Heart left ventricle (tissue), 16 donors: Measurements from ENCODE around the gene TNFRSF6B. TPM values are rescaled to one million over a fixed set of nuclear protein-coding genes. Genes with fewer than 3 reads are reported as not detected.

Experiments
- ATAC-seq, 4 donors: fragments of 200-7000 bp; cut with Tn5 transposase; one replicate each; pipeline ENCODE4 v1.9.1; 2020 to 2022; ENCODE audit warnings: moderate library complexity in 4 of 4, mild to moderate bottlenecking in 3 of 4, moderate number of reproducible peaks in 1 of 4
- DNase-seq, 5 donors: peaks; one replicate each; pipeline ENCODE4 v3.0.0-alpha.2; 2020
- H3K27ac ChIP-seq, 12 donors: fragments of 200-600 bp; sonication (generic) in 4 of 12; one replicate each; pipeline versions ENCODE4 v1.5.0 to v1.8.0; 2016 to 2022; ENCODE audit warnings: mild to moderate bottlenecking in 2 of 12
- H3K27me3 ChIP-seq, 9 donors: fragments of 200-600 bp; sonication (generic) in 2 of 9; one replicate each; pipeline versions ENCODE4 v1.5.1 to v1.8.0; 2016 to 2022; ENCODE audit warnings: mild to moderate bottlenecking in 3 of 9
- H3K36me3 ChIP-seq, 9 donors: fragments of 200-600 bp; sonication (generic) in 2 of 9; one replicate each; pipeline versions ENCODE4 v1.5.0 to v1.8.0; 2018 to 2022; ENCODE audit warnings: mild to moderate bottlenecking in 2 of 9
- H3K4me1 ChIP-seq, 12 donors: fragments of 200-600 bp; sonication (generic) in 4 of 12; one replicate each; pipeline versions ENCODE4 v1.5.0 to v1.8.0; 2016 to 2022; ENCODE audit warnings: mild to moderate bottlenecking in 3 of 12
- H3K4me3 ChIP-seq, 12 donors: fragments of 200-600 bp; sonication (generic) in 4 of 12; one replicate each; pipeline versions ENCODE4 v1.5.0 to v1.8.0; 2017 to 2022; ENCODE audit warnings: mild to moderate bottlenecking in 9 of 12, moderate library complexity in 4 of 12
- H3K9me3 ChIP-seq, 12 donors: fragments of 200-600 bp; sonication (generic) in 4 of 12; one replicate each; pipeline versions ENCODE4 v1.5.0 to v1.8.0; 2016 to 2022; ENCODE audit warnings: mild to moderate bottlenecking in 1 of 12
- POLR2A ChIP-seq, 2 donors: fragments of 450-650 bp; IDR thresholded peaks; one replicate each; pipeline ENCODE4 v1.6.1; 2017; ENCODE audit warnings: antibody characterized with exemption in 2 of 2, mild to moderate bottlenecking in 2 of 2, moderate library complexity in 2 of 2
- WGBS, 4 donors: extraction: QIAGEN DNeasy Blood & Tissue Kit in 2 of 4; methylation state at CpG; one replicate each; pipeline versions ENCODE4 v1.1.5 to v1.1.7; 2013 to 2018; 5-methylcytosine and 5-hydroxymethylcytosine counted together
- intact Hi-C, 10 donors: fragments of 100-400 bp; cut with DNase I; formaldehyde crosslinking; loops; one replicate each; pipeline versions ENCODE4 v1.11.1 to v1.14.2; 2022
- polyA plus RNA-seq, 2 donors: library from polyadenylated mRNA; stranded (reverse); fragments of 200-250 nt; gene quantifications; one replicate each; pipeline ENCODE4 v1.2.3, GENCODE V29; 2013
- total RNA-seq, 9 donors: library from RNA; depleted of rRNA in 2 of 9; stranded (reverse); fragments of >200 nt in 2 of 9; fragmentation: NEBNext Ultra II Directional in 3 of 9; extraction: Animal tissue kit (Norgen Biotek cat#: 25700) in 3 of 9; gene quantifications; one replicate each; pipeline versions ENCODE4 v1.1.0 to v1.2.4, GENCODE V29; 2016 to 2023
- TF ChIP-seq, protein P1 (sequence below), 12 donors: fragments of 200-600 bp; sonication (generic) in 4 of 12; IDR thresholded peaks; one replicate each; pipeline versions ENCODE4 v1.5.0 to v1.8.0; 2018 to 2022; ENCODE audit warnings: antibody characterized with exemption in 12 of 12, mild to moderate bottlenecking in 5 of 12
- donor health status: ischemic (EF 13 %, LVEDD 7.1; RV severe dilation, severe dysfunction).
- donor health status: healthy with polysubstance abuse.
- donor health status: DM: no; HTN: yes; CAD: no.
- donor health status: DM: no; HTN: no; CAD: no.
- donor health status: ischemic (EF 25% LVEDD 6.9; RV normal size, moderate dysfunction).
- donor health status: ischemic (EF 25% LVEDD 5.7; RV mildly dilated, moderate dysfunction).
- donor health status: healthy.
- donor health status: DM: yes; HTN: yes; CAD: no.
- donor health status: ischemic (EF 35%, LVEDD 5.7; RV mildly dilated, moderate dysfunction).
- donor health status: nonischemic (EF 11% LVEDD 7.7; RV severe dilation, severe dysfunction).
- donor health status: DM: yes; HTN: yes; CAD: no.
- donor health status: PGD.
- donor health status: ischemic (EF 29% LVEDD 5.4; RV normal size, mild dysfunction).
- donor health status: nonischemic (EF 23%, LVEDD 6.1; RV moderate dilation, normal function).

TNFRSF6B gene
- total and polyA plus RNA-seq, 11 donors = 0.42 to 6.4 (median 1.7) TPM; not detected in 1

DNA sequence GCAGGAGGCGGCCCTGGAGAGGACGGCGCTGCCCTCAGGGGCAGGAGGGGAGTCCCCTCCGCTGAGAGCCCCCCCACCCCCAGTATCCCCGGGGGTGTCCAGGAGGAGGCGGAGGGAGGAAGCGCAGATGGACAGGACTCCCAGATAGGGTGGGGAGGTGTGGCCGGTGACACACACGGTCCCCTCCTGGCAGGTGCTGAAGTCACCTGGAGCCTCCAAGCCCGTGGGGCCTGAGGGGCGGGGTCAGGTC is 44.6 kb upstream of the TNFRSF6B start:
- peaks cover 0 to 31% (median 19%) of the 10 kb centered on the region in 12 donors for H3K4me1 ChIP-seq
- TF ChIP-seq, protein P1, sequence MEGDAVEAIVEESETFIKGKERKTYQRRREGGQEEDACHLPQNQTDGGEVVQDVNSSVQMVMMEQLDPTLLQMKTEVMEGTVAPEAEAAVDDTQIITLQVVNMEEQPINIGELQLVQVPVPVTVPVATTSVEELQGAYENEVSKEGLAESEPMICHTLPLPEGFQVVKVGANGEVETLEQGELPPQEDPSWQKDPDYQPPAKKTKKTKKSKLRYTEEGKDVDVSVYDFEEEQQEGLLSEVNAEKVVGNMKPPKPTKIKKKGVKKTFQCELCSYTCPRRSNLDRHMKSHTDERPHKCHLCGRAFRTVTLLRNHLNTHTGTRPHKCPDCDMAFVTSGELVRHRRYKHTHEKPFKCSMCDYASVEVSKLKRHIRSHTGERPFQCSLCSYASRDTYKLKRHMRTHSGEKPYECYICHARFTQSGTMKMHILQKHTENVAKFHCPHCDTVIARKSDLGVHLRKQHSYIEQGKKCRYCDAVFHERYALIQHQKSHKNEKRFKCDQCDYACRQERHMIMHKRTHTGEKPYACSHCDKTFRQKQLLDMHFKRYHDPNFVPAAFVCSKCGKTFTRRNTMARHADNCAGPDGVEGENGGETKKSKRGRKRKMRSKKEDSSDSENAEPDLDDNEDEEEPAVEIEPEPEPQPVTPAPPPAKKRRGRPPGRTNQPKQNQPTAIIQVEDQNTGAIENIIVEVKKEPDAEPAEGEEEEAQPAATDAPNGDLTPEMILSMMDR (IDR thresholded peaks at IDR 0.05) = no peak
- no peak for TF ChIP-seq POLR2A (IDR thresholded peaks at IDR 0.05)
- peak overlapping the region; percentile 38 to 79 (median 66) for H3K4me3 ChIP-seq
- H3K36me3 ChIP-seq = no peaks in the 10 kb centered on the region
- no peaks in the 10 kb centered on the region for H3K9me3 ChIP-seq
- DNase-seq (no peak), ATAC-seq (peak in 2 of 4 donors; percentile 2 to 3)
- 17 to 19% methylated on average over 11 of the region's 11 CpGs; no CpG with 5 or more reads in 2 of the 4 donors for WGBS, 4 donors
- H3K27ac ChIP-seq = peak overlapping the region in 2 of 12 donors; percentile 42
- H3K27me3 ChIP-seq = peaks cover 0 to 17% (median 5%) of the 10 kb centered on the region in 9 donors
- intact Hi-C loops = loop anchor here in 1 of 10 donors (5.0 to 10.0 kb wide), 2 partner anchors 115 to 213 kb away; partner anchors contain the start of genes ABHD16B, PTK6 and TPD52L2

DNA sequence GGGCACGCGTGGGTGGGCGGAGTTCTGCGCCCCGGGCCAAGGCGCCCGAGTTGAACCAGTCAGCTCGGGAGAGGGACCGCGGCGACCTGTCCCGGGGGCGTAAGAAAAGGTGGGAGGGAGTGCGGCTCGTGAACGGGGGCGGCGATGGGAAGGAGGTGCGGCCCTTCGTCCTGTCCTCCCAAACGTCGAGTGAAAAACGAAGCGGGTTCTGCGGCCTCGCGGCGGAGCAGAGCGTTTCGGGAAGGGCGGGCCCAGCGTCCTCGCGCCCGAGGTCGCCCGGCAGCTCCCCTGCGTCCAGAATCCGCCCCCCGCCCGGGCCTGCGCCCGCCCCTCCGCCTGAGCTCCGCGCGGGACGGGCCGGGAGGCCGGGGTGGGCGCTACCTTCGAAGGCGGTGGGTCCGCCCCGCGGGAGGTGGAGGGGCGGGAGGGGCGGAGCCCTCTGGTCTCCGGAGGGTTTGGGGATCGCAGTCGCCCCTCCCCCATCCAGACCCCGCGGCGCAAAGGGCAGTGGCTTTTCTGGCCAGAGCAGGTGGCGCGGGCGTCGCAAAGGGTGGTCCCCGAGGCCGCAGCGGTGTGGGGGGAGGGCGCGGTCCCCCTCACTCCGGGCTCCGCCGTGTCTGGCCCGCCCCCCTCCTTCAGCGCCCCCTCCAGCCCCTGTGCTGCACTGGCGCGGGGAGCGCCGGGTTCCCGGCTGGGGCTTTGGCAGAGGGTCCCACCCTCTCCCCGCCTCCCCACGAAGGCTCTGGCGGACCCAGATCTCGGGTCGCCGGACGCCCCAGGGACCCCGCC is 44.1 kb upstream of the TNFRSF6B start:
- Histone ChIP-seq H3K4me1 (peaks cover 0 to 34% (median 20%) of the 10 kb centered on the region in 12 donors), H3K4me3 (peak overlapping the region; percentile 38 to 79 (median 66)), H3K36me3 (no peaks in the 10 kb centered on the region), H3K9me3 (no peaks in the 10 kb centered on the region), H3K27me3 (peaks cover 0 to 17% (median 5%) of the 10 kb centered on the region in 9 donors), H3K27ac (peak overlapping the region in 4 of 12 donors; percentile 29 to 52 (median 40))
- peak in 2 of 5 donors; percentile 46 to 70 for DNase-seq
- no peak for TF ChIP-seq POLR2A (IDR thresholded peaks at IDR 0.05)
- TF ChIP-seq, protein P1 (IDR thresholded peaks at IDR 0.05) = no peak
- 0 to 1% (median 1%) methylated on average over 8 to 91 of the region's 91 CpGs for WGBS, 4 donors
- intact Hi-C loops = loop anchor here in 1 of 10 donors (5.0 to 10.0 kb wide), 2 partner anchors 115 to 212 kb away; partner anchors contain the start of genes ABHD16B, PTK6 and TPD52L2
- ATAC-seq = peak in 2 of 4 donors; percentile 9 to 39

DNA sequence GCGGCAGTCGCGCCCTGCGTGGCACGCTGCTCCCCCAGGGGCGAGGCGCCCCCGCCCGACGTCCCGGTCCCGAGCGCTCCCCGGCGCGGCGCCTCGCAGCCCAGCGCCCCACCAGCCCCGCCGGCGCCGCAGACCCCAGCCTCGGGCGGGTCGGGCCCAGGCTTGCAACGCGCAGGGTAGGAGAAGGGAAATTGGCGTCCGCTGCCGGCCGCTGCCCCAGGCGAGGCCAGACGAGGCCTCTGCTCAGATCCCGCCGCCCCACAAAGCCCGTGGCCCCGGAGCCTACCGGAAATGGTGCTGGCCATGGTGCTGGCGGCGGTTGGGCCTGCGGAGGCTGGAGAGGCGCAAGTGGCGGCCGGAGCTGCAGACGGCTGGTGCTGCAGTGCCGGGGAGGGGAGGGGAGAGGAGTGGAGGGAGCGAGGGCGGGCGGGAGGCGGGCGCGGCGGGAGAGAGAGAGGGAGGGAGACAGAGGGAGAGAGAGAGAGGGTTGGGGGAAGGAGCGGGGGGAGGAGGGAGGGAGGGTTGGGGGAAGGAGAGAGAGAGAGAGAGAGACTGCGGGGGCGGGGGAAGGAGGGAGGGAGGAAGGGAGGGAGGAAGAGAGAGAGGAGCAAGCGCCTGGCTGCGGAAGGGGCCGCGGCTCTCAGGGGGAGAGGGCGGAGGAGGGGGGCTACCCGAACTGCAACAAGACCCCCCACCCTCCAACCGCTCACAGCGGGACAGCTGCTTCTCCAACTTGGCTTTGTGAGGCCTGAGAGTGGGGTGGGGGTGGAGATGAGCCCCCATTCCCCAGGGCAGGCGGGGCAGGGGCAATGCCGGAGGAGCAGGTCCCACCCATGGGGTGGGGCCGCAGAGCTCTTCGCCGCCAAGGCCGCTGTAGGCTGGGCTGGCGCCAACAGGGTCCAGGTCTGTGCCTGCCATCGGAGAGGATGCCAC is 43.1 kb upstream of the TNFRSF6B start, which contains the start of gene STMN3:
STMN3 (minus strand) TSS at position 384 of the 933 bp plus-strand sequence; CDS start at position 305, 79 bp downstream.
- H3K27ac ChIP-seq = peak within 1 kb of the TSS in 11 of 12 donors; percentile 33 to 84 (median 66)
- WGBS, 4 donors = 1 to 3% (median 2%) methylated on average over 32 to 71 of the region's 73 CpGs

More for the DNA sequence above, 43.1 kb upstream of the TNFRSF6B start, which contains the start of gene STMN3:
- peak; percentile 75 to 82 (median 80) for ATAC-seq
- Histone ChIP-seq H3K4me3 (peak within 1 kb of the TSS; percentile 38 to 79 (median 66)), H3K27me3 (peaks cover 0 to 17% (median 5%) of the 10 kb centered on the region in 9 donors), H3K9me3 (no peaks in the 10 kb centered on the region), H3K4me1 (peaks cover 0 to 40% (median 24%) of the 10 kb centered on the region in 12 donors), H3K36me3 (no peaks in the 10 kb centered on the region)
- TF ChIP-seq, protein P1 (IDR thresholded peaks at IDR 0.05) = no peak
- TF ChIP-seq POLR2A (IDR thresholded peaks at IDR 0.05) = no peak
- DNase-seq = peak; percentile 91 to 93 (median 92)
- intact Hi-C loops = loop anchor here in 1 of 10 donors (5.0 to 10.0 kb wide), 2 partner anchors 116 to 211 kb away; partner anchors contain the start of genes ABHD16B, PTK6 and TPD52L2
